NCI-H1092 (cell line): ENCODE results near the gene FBXO47.
A peak's percentile ranks its signal among the peaks of the same experiment; 100 is the strongest.
"Not testable (repeated sequence)": the region's sequence is repeated elsewhere in the genome, so short reads cannot be mapped to it uniquely, and the experiment has no call there.

Source experiments
- DNase-seq: peaks from one replicate; lab custom pipeline; 2025; lab: John Stamatoyannopoulos, UW

The FBXO47 gene

GRCh38 chr17:38921756-38922411 is 45.3 kb downstream of the FBXO47 start:
- DNase-seq, result no peak

- no peak for DNase-seq
These were observed 46.6 kb downstream of the FBXO47 start for GRCh38 chr17:38920374-38921291.

GRCh38 chr17:38919316-38920078 is 47.7 kb downstream of the FBXO47 start:
- no peak for DNase-seq

GRCh38 chr17:38918916-38919315 is 48.3 kb downstream of the FBXO47 start:
- DNase-seq, result no peak

GRCh38 chr17:38918129-38918913 is 48.9 kb downstream of the FBXO47 start:
- no peak for DNase-seq

GRCh38 chr17:38917259-38917658 is 49.9 kb downstream of the FBXO47 start:
- no peak for DNase-seq

- DNase-seq, result no peak
These were observed 50.4 kb downstream of the FBXO47 start for GRCh38 chr17:38916771-38917170.

- no peak for DNase-seq
These were observed 51.6 kb downstream of the FBXO47 start for GRCh38 chr17:38915639-38915995.

GRCh38 chr17:38914741-38915638 is 52.2 kb downstream of the FBXO47 start:
- DNase-seq, result no peak

- DNase-seq, result peak; percentile 3
These were observed 54.9 kb downstream of the FBXO47 start for GRCh38 chr17:38912221-38912813.

GRCh38 chr17:38911731-38912081 is 55.5 kb downstream of the FBXO47 start:
- not testable (repeated sequence) for DNase-seq

GRCh38 chr17:38911081-38911730 is 56.0 kb downstream of the FBXO47 start:
- DNase-seq, result no peak

- DNase-seq, result no peak
These were observed 56.9 kb downstream of the FBXO47 start for GRCh38 chr17:38910325-38910724.

GRCh38 chr17:38908676-38909181 is 58.5 kb downstream of the FBXO47 start:
- no peak for DNase-seq

GRCh38 chr17:38907930-38908675 is 59.1 kb downstream of the FBXO47 start:
- no peak for DNase-seq

GRCh38 chr17:38906460-38907228 is 60.6 kb downstream of the FBXO47 start:
- DNase-seq, result no peak

GRCh38 chr17:38905375-38905774 is 61.8 kb downstream of the FBXO47 start:
- no peak for DNase-seq

GRCh38 chr17:38904892-38905291 is 62.3 kb downstream of the FBXO47 start:
- no peak for DNase-seq
